GM18867 (cell line): Measurements from ENCODE around the gene GPR108.

ENCODE experiments used
- ATAC-seq: cut with Tn5 transposase; IDR thresholded peaks from one replicate; pipeline ENCODE4 v1.9.1; 2021; ENCODE audit warnings: mild to moderate bottlenecking, moderate library complexity; ENCODE audit not compliant: unreplicated experiment

The GPR108 gene

DNA sequence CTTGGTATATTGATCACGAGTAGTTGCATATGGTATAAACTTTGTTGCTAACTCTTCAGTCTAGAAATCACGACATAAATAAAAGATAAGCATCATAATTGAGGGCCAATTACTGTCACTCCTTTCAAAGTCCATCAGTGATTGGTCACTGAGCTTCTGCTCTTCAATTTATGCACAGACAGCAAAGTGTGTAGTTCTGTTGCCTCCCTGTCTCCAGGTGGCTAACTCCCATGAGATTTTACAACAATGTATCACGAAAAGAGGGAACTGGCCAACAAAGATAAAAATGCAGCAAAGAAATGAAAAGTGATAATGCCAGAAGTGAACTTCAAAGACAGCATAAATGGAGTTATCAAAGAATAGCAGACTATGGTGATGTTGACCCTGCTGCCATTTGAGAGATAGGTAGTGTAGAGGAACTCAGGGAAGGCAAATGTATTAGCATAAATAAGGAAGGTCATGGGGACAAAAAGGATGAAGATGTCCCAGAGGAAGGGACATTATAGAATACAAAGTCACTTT lies 54.7 kb downstream of the GPR108 start:
- no peak for ATAC-seq

DNA sequence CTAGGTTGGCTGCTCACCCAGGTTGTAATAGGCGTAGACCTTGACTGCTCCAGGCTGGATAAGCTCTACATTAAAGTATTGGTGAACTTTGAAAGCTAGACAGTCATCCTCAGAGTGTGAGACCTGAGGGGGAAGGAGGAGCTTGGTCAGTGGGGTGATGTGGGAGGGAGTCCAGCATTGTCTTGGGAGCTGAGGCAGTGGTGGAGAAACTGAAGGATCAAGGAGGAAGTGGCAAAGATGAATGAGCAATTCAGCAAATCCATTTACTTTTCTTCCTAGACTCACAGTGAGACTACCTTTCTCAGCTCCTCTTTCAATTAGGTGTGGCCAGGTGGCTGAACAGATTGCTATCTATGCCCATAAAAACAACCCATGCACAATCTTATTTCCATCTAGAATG lies 57.2 kb downstream of the GPR108 start:
- no peak for ATAC-seq
